B cell (primary cell): ENCODE results near the gene PRXL2B. TPM values are rescaled to one million over a fixed set of nuclear protein-coding genes. Genes with fewer than 3 reads are reported as not detected.
A peak's percentile ranks its signal among the peaks of the same experiment; 100 is the strongest.

Experiments
- ATAC-seq: fragments of 200-7000 bp; cut with Tn5 transposase; one replicate; pipeline ENCODE4 v1.10.0; 2021; ENCODE audit warnings: low read depth, mild to moderate bottlenecking, moderate number of reproducible peaks, moderate library complexity
- CTCF ChIA-PET: fragments of 350-600 bp; sonication (Branson Sonifier 250); formaldehyde crosslinking; loops from one replicate; lab custom pipeline; 2021; ENCODE audit warnings: antibody characterized with exemption, inconsistent platforms; lab: Charles Lee
- POLR2A ChIA-PET: fragments of 350-600 bp; sonication (Branson Sonifier 250); formaldehyde crosslinking; loops from one replicate; lab custom pipeline; 2021; ENCODE audit warnings: antibody characterized with exemption; lab: Charles Lee
- DNase-seq: peaks from one replicate; pipeline ENCODE4 v3.0.0; 2013
- H2AFZ ChIP-seq: 2 replicates; pipeline ENCODE4 v1.6.1; 2012; ENCODE audit warnings: mild to moderate bottlenecking, low read depth, low read length; ENCODE audit not compliant: insufficient read depth, poor library complexity, severe bottlenecking
- H3K27ac ChIP-seq, 2 donors: 1 replicate in 1 of 2; 2 replicates in 1 of 2; pipeline ENCODE4 v1.5.1; 2012 to 2013; ENCODE audit warnings: low read length in 2 of 2, mild to moderate bottlenecking in 2 of 2, moderate library complexity in 1 of 2
- H3K27me3 ChIP-seq, 4 experiments: fragments of 200-600 bp in 1 of 4; sonication (generic) in 1 of 4; replicated peaks in 1 of 4; 1 replicate in 2 of 4; 2 replicates in 2 of 4; pipeline versions ENCODE4 v1.6.1 to v1.7.0; 2013 to 2016; ENCODE audit warnings: low read length in 3 of 4, mild to moderate bottlenecking in 2 of 4, mixed read lengths in 1 of 4, moderate library complexity in 1 of 4; ENCODE audit not compliant: insufficient read depth in 4 of 4, control insufficient read depth in 3 of 4; ENCODE audit errors: control extremely low read depth in 1 of 4
- H3K36me3 ChIP-seq, 2 experiments: replicated peaks in 1 of 2; 1 replicate in 1 of 2; 2 replicates in 1 of 2; pipeline versions ENCODE4 v1.6.1 to v1.7.1; 2013; ENCODE audit warnings: low read length in 1 of 2; ENCODE audit not compliant: insufficient read depth in 2 of 2, control insufficient read depth in 1 of 2; ENCODE audit errors: control extremely low read depth in 1 of 2, extremely low read depth in 1 of 2
- H3K4me1 ChIP-seq, 2 donors: fragments of 200-600 bp in 1 of 2; sonication (generic) in 1 of 2; 1 replicate in 1 of 2; 2 replicates in 1 of 2; pipeline versions ENCODE4 v1.5.1 to v1.6.1; 2013 to 2017; ENCODE audit warnings: low read length in 2 of 2; ENCODE audit not compliant: control insufficient read depth in 2 of 2, insufficient read depth in 2 of 2
- H3K4me2 ChIP-seq: replicated peaks from 2 replicates; pipeline ENCODE3; 2012; ENCODE audit warnings: mild to moderate bottlenecking, low read depth, low read length; ENCODE audit not compliant: poor library complexity, severe bottlenecking
- H3K4me3 ChIP-seq, 5 experiments: fragments of 200-600 bp in 1 of 5; sonication (generic) in 1 of 5; 1 replicate in 3 of 5; 2 replicates in 2 of 5; pipeline versions ENCODE4 v1.5.1 to v1.7.0; 2011 to 2016; ENCODE audit warnings: low read length in 4 of 5, mild to moderate bottlenecking in 4 of 5, low read depth in 2 of 5, control low read depth in 1 of 5, moderate library complexity in 1 of 5; ENCODE audit not compliant: insufficient read depth in 1 of 5; ENCODE audit errors: control extremely low read depth in 1 of 5, extremely low read depth in 1 of 5
- H3K79me2 ChIP-seq: fragments of 200-600 bp; sonication (generic); one replicate; pipeline ENCODE4 v1.6.0; 2016; ENCODE audit warnings: low read length; ENCODE audit not compliant: control insufficient read depth, insufficient read depth
- H3K9ac ChIP-seq: fragments of 200-600 bp; sonication (generic); 2 replicates; pipeline ENCODE4 v1.6.1; 2017; ENCODE audit warnings: mild to moderate bottlenecking, low read length, moderate library complexity
- H3K9me3 ChIP-seq, 3 donors: one replicate each; pipeline versions ENCODE4 v1.6.1 to v1.7.1; 2013; ENCODE audit warnings: low read length in 2 of 3; ENCODE audit not compliant: control insufficient read depth in 2 of 3, insufficient read depth in 1 of 3; ENCODE audit errors: control extremely low read depth in 1 of 3
- H4K20me1 ChIP-seq: 2 replicates; pipeline ENCODE4 v1.6.0; 2012; ENCODE audit warnings: mild to moderate bottlenecking, low read length; ENCODE audit not compliant: insufficient read depth, control insufficient read depth, poor library complexity, severe bottlenecking
- H3K27ac Mint-ChIP-seq: one replicate; pipeline ENCODE4 v1.8.0; 2021; ENCODE audit warnings: mixed read lengths
- H3K27me3 Mint-ChIP-seq: one replicate; pipeline ENCODE4 v1.8.0; 2021; ENCODE audit warnings: mixed read lengths
- H3K4me1 Mint-ChIP-seq: one replicate; pipeline ENCODE4 v1.8.0; 2021; ENCODE audit warnings: mixed read lengths
- H3K4me3 Mint-ChIP-seq: one replicate; pipeline ENCODE4 v1.8.0; 2021; ENCODE audit warnings: mixed read lengths
- H3K9me3 Mint-ChIP-seq: one replicate; pipeline ENCODE4 v1.8.0; 2022; ENCODE audit warnings: mixed read lengths; ENCODE audit not compliant: insufficient read depth
- CTCF ChIP-seq: fragments of 200-600 bp; IDR thresholded peaks from one replicate; pipeline ENCODE4 v1.8.0; 2022; ENCODE audit warnings: antibody characterized with exemption, mild to moderate bottlenecking
- EZH2 ChIP-seq: IDR thresholded peaks from 2 replicates; pipeline ENCODE4 v1.6.1; 2012; ENCODE audit warnings: borderline replicate concordance, low read depth, mild to moderate bottlenecking, moderate library complexity, low read length; ENCODE audit not compliant: insufficient read depth, poor library complexity, severe bottlenecking
- whole genome bisulfite sequencing: methylation state at CpG from one replicate; pipeline ENCODE4 v1.1.5; 2013; ENCODE audit warnings: missing lambda C conversion rate; ENCODE audit not compliant: insufficient coverage; 5-methylcytosine and 5-hydroxymethylcytosine counted together
- intact Hi-C: fragments of 100-400 bp; cut with micrococcal nuclease; formaldehyde crosslinking; loops from one replicate; pipeline ENCODE4 v1.10.0; 2022
- polyA plus RNA-seq: library from polyadenylated mRNA; depleted of rRNA; stranded (reverse); fragments of >200 nt; gene quantifications from 2 replicates; pipeline ENCODE4 v1.2.3, GENCODE V29; 2012
- total RNA-seq, 2 donors: library from RNA; stranded (reverse); fragments of 120-200 nt in 1 of 2; gene quantifications; 1 replicate in 1 of 2; 2 replicates in 1 of 2; pipeline versions ENCODE4 v1.2.3 to v1.2.4, GENCODE V29; 2013 to 2022

The PRXL2B gene
- total and polyA plus RNA-seq, 2 donors (not counting 1 experiment from before 2014, with no cell fraction given) = 13.0 to 27.0 TPM

- Histone ChIP-seq H3K36me3 (no peaks in the 10 kb centered on the region), H3K4me2 (peak overlapping the region; percentile 53), H3K79me2 (no peaks in the 10 kb centered on the region), H3K4me3 (no peak overlapping the region), H3K27me3 (peaks cover 0 to 51% (median 25%) of the 10 kb centered on the region in 4 experiments), H3K27ac (no peak overlapping the region), H4K20me1 (no peaks in the 10 kb centered on the region), H3K9ac (no peak overlapping the region), H3K4me1 (peaks cover 9 to 11% of the 10 kb centered on the region in 2 donors), H3K9me3 (peaks cover 0 to 27% (median 0%) of the 10 kb centered on the region in 3 donors), H2AFZ (no peak overlapping the region)
- Mint-ChIP-seq H3K27ac (no peak overlapping the region), H3K4me3 (no peak overlapping the region), H3K9me3 (peaks cover 7% of the 10 kb centered on the region), H3K4me1 (peaks cover 8% of the 10 kb centered on the region), H3K27me3 (peaks cover 53% of the 10 kb centered on the region)
- TF ChIP-seq EZH2 = no peak
- no peak for TF ChIP-seq CTCF
- ChIA-PET CTCF (no interaction called here), POLR2A (no interaction called here)
- DNase-seq (no peak), ATAC-seq (no peak)
- intact Hi-C loops = no loop called here
- WGBS = 4% methylated on average over 53 of the region's 64 CpGs
Measured at GRCh38 chr1:2628933-2629626, 42.5 kb downstream of the PRXL2B start.

- CTCF ChIA-PET = no interaction called here
- DNase-seq = no peak
- Histone ChIP-seq H3K27ac (no peak overlapping the region), H3K79me2 (no peaks in the 10 kb centered on the region), H3K9ac (no peak overlapping the region), H4K20me1 (no peaks in the 10 kb centered on the region), H3K9me3 (peaks cover 0 to 27% (median 0%) of the 10 kb centered on the region in 3 donors), H3K4me3 (no peak overlapping the region), H3K4me1 (peaks cover 9 to 11% of the 10 kb centered on the region in 2 donors), H3K36me3 (no peaks in the 10 kb centered on the region), H3K4me2 (no peak overlapping the region), H3K27me3 (peaks cover 0 to 53% (median 25%) of the 10 kb centered on the region in 4 experiments), H2AFZ (no peak overlapping the region)
- Mint-ChIP-seq H3K27me3 (peaks cover 48% of the 10 kb centered on the region), H3K9me3 (peaks cover 7% of the 10 kb centered on the region), H3K27ac (no peak overlapping the region), H3K4me1 (peaks cover 8% of the 10 kb centered on the region), H3K4me3 (peak overlapping the region; percentile 7)
- no peak for ATAC-seq
- 90% methylated on average over 22 of the region's 23 CpGs for WGBS
- POLR2A ChIA-PET = no interaction called here
- TF ChIP-seq EZH2 (no peak), CTCF (no peak)
- intact Hi-C loops = no loop called here
Measured at GRCh38 chr1:2629627-2630497, 43.3 kb downstream of the PRXL2B start.
